ENCODE measurements around the gene CRYBB3.

DNA sequence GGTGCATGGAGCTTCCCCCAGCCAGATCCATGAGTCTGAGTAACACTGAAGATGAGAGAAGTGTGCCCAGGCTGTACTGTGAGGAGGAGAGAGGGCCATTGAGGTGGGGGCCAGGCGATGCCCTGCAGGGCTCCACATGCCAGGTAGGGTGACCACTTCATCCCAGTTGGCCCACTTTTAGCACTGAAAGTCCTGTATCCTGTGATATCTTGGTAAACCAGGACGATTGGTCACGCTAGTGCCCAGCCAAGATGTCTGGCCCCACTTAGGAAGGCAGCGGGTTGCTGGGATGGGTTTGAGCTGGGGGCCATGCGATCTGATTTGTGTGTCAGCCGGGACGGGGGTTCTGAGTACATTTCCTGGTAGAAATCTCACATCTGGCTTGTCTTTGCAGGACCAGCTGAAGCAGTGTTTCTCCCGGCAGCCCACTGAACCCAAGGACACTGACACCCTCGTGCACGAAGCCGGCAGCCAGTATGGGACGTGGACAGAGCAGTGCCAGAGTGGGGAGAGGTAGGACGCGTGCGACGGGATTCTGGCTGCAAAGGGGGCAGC lies 29.2 kb upstream of the CRYBB3 start:
- TF ChIP-seq, protein P1, sequence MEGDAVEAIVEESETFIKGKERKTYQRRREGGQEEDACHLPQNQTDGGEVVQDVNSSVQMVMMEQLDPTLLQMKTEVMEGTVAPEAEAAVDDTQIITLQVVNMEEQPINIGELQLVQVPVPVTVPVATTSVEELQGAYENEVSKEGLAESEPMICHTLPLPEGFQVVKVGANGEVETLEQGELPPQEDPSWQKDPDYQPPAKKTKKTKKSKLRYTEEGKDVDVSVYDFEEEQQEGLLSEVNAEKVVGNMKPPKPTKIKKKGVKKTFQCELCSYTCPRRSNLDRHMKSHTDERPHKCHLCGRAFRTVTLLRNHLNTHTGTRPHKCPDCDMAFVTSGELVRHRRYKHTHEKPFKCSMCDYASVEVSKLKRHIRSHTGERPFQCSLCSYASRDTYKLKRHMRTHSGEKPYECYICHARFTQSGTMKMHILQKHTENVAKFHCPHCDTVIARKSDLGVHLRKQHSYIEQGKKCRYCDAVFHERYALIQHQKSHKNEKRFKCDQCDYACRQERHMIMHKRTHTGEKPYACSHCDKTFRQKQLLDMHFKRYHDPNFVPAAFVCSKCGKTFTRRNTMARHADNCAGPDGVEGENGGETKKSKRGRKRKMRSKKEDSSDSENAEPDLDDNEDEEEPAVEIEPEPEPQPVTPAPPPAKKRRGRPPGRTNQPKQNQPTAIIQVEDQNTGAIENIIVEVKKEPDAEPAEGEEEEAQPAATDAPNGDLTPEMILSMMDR (conservative IDR thresholded peaks at IDR 0.05 in 1 of 2, IDR thresholded peaks at IDR 0.05 in 1 of 2; ENCODE audit: extremely low read depth in 1 of 2, insufficient read depth in 1 of 2, low read depth in 1 of 2, low read length in 2 of 2): no peak
- no peak for TF ChIP-seq EZH2 (IDR thresholded peaks at IDR 0.05; ENCODE audit: borderline replicate concordance, low read length)
